GM21717 (cell line): ENCODE results near the gene ZCCHC24.

Experiments
- ATAC-seq: cut with Tn5 transposase; IDR thresholded peaks from one replicate; pipeline ENCODE4 v1.9.1; 2021; ENCODE audit warnings: mild to moderate bottlenecking, moderate library complexity; ENCODE audit not compliant: unreplicated experiment

Gene ZCCHC24

DNA sequence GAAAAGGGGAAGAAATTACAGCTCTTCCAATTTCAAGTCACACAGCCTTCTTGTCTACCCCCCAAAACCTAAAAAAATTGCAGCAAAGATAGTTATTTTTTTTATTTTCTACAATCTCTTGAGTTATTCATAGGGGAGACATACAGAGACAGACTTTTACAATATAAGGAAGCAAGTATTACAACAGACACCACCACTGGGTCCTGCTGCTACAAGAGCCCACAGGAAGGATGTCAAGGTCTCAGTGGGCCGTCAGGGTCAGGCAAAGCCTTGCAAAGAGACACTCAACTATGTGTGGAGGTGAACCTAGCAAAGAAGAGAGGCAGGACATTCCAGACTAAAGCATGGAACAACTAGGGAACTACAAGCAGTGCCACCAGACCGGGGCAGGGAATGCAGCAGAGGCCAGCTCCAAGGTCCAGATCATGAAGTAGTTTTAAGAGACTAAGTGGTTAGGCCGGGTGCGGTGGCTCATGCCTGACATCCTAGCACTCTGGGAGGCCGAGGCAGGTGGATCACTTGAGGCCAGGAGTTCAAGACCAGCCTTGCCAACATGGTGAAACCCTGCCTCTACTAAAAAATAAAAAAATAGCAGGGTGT is 28.2 kb upstream of the ZCCHC24 start:
- ATAC-seq: no peak

GRCh38 chr10:79472951-79473350 is 27.5 kb upstream of the ZCCHC24 start:
- ATAC-seq: no peak

GRCh38 chr10:79472449-79472848 is 27.0 kb upstream of the ZCCHC24 start:
- no peak for ATAC-seq

DNA sequence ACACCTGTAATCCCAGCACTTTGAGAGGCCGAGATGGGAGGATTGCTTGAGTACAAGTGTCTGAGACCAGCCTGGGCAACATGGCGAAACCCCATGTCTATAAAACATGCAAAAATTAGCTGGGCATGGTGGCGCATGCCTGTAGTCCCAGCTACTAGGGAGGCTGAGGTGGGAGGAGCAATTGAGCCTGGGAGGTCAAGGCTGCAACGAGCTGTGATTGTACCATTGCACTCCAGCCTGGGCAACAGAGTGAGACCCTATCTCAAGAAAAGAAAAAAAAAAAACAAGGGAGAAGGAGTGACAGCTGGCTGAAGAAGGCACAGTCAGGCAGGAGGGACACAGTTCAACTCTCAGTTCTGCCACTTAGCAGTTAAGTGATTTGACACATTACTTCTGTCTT is 26.4 kb upstream of the ZCCHC24 start:
- ATAC-seq: no peak

- no peak for ATAC-seq
Measured at GRCh38 chr10:79470096-79470495, 24.7 kb upstream of the ZCCHC24 start.

- no peak for ATAC-seq
Measured at GRCh38 chr10:79468841-79469585, 23.6 kb upstream of the ZCCHC24 start.

DNA sequence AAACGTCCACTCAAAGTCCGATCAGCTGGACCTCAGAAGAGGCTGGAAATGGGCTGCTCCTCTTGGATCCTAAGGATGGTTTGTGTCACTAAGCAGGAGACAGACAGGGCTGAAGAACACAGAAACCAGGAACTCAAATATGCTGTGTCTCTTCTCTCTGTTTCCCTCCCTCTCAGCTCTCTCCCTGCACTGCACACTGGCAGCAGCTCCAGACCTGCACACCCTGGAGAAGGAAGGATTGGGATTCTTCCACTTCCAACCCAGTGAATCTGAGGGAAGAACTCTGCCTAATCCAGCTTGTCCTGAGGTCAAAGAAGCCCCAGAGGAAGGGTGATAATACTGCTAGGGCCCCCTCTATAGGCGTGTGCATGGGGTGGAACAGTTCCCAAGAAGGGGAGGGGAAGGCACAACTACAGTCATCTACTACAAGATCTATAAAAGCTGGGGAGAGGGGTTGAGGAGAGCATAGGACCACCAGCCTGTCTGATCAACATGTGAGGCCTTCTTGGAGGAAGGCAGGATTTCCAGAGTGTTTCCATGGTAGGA is 22.7 kb upstream of the ZCCHC24 start:
- ATAC-seq: no peak

DNA sequence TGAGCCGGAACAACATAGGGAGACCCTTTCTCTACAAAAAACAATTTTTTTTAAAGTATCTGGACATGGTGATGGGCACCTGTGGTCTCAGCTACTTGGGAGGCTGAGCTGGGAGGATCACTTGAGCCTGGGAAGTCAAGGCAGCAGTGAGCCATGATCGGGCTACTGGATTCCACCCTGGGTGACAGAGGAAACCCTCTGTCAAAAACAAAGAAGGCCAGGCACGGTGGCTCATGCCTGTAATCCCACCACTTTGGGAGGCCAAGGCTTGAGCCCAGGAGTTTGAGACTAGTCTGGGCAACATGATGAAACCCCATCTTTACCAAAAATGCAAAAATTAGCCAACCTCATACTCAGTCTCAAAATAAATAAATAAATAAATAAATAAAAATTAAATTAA is 19.9 kb upstream of the ZCCHC24 start:
- ATAC-seq: no peak

DNA sequence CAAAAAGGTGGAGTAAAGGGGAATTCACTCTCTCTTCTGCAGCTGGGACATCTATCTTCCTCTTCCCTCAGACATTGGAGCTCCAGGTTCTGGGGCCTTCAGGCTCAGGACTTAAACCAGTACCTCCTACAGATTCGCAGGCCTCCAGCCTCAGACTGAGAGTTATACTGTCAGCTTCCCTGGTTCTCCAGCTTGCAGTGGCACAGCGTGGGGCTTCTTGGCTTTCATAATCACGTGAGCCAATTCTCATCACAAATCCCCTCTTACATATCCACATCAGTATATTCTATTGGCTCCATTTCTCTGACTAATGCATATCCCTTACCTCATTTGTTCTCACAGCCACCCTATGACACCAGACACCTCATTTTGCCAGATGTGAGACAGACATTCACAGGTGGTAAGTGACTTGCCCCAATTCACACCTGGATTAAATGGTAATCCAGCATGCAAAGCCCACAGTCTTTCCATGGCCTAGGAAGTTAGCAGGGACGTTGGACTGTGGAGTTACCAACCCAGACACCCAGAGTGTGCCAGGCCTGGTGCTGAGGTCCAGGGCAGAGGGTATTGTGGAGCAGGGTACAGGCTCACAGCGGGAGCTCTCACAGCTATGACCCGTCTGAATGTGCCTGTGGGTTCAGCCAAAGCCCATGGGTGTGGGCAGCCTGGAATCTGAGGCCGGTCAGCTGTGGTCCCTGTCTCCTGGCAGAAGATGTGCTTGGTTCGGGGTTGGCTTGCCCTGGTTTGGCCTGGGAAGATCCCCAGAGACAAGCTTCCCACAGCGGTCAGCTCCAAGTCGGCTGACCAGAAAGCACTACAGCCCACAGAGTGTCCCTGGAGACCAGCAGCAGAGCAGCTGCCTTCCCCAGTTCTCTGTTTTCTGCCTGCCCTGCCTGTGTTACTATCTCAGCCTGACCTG is 18.4 kb upstream of the ZCCHC24 start:
- ATAC-seq: no peak

GRCh38 chr10:79460687-79461086 is 15.3 kb upstream of the ZCCHC24 start:
- ATAC-seq: no peak

DNA sequence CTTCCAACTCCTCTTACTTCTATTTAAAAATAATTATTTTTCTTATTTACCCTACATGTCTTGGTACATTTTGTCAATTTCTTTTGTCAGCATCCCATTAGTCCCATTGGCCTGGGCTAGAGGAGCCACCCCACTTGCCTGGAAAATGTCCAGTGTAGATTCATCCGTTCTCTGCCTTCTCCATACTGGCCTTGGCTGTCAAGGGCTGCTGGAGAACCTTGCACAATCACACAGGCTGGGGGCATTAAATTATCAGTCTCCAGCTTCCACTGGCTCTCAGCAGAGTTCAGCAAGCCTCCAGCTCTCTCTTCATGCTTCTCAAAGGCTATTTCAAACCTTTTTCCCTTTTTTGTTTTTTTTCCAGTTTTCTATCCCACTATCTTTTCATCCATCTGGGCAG is 13.8 kb upstream of the ZCCHC24 start:
- ATAC-seq: no peak

DNA sequence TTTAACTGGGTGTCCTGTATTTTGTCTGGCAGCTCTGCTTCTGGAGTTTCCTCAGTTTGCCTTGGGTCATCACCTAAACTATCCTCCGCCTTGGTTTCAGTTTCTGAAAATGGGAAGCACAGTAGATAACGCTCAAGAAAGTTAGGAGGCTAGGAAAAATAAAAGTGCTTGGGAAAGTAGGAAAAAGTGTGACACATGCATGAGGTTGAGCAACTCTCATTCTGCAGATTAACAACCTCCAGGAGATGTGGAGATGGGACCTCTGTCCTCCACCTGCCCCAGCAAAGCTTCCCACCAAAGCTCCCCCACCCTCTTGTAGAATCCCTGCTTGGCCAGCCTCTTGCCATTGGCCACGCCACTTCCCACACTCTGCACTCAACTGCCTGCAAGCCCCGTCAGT is 13.1 kb upstream of the ZCCHC24 start:
- no peak for ATAC-seq

DNA sequence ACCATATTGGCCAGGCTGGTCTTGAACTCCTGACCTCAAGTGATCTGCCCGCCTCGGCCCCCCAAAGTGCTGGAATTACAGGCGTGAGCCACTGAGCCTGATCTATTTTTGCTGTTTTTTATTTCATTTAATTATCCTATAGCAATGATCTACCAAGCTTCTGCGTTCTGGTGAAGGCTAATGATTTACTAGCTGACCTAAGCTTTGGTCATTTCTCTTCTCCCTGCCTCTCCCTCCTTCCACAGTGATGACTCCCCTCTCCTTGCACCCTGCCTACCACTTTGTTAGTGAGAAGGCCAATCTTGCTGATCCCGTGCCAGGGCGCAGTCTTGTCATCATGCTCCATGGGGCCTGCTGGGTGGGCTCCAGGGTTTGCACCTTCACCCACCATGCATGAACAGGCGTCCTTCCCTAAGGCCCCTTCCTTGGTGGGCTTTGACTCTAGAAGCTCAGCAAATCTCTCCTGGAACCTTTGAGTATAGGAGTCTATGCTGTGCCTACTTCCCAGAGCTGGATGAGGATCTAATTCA is 11.9 kb upstream of the ZCCHC24 start:
- no peak for ATAC-seq

DNA sequence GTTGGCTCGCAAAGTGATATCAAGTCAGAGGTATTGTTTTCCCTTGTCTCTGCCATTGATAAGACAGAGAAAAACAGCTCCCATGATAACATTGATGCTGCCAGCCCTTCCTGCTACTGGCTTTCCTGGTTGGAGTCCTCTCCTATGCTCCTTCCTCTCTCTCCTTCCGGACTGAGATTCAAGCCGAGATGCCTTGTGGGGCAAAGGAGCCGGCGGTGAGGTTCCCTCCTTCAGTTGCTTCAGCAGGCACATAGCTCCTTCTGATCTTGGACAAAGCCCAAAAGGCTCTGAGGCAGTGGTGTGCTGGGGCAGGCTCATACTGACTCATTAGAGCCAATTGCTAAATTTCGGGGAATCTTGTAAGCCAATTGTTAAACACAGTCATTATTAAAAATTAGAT is 8.8 kb upstream of the ZCCHC24 start:
- ATAC-seq: no peak

- no peak for ATAC-seq
Measured at GRCh38 chr10:79453392-79453791, 8.0 kb upstream of the ZCCHC24 start.

GRCh38 chr10:79452174-79452611 is 6.8 kb upstream of the ZCCHC24 start:
- no peak for ATAC-seq

DNA sequence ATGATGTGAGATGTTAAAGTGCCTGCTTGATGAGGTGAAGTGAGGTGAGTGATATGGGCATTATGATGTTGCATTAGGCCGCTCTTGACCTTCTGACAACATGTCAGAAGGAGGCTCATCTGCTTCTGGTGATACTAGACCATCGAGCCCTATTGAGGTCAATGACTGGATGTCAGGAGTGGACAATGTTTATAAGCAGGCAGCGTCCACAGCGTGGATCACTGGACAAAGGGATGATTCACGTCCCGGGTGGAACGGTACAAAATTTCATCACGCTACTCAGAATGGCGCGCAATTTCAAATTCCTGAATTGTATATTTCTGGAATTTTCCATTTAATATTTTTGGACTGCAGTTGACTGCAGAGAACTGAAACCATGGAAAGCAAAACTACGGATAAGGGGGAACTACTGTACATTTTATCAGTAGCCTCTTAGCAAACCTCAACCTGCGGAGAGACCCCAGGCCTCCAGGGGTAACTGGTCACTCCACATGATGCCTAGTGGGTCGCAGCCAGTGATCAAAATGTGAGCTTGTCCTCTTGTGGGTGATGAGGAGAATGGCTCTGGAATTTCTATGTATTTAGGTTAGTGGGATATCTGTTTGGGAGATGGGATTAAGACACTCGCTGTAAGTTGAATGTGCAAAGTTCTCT is 5.7 kb upstream of the ZCCHC24 start:
- ATAC-seq: no peak

GRCh38 chr10:79449181-79450146 is 4.0 kb upstream of the ZCCHC24 start:
- no peak for ATAC-seq

DNA sequence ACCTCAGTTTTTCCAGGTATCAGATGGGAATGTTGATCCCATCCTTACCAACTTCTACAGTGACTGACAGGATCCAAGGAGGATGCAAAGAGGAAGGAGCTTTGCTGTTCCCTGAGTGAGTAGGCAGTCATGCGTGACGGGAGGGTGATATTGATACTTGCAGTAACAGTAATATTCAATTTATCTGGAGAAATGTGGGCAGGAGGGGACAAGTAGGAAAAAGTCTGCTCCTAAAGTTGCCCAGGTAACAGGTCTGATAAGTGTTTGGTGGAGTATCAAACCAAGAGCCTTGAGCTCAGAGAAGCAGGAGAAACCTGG is 3.3 kb upstream of the ZCCHC24 start:
- ATAC-seq: no peak
